Activated T-cell treated with anti-CD3 and anti-CD28 coated beads for 4 hours (primary cell): Measurements from ENCODE around the gene KLF8.
A peak's percentile ranks its signal among the peaks of the same experiment; 100 is the strongest.
"Not testable (repeated sequence)": the region's sequence is repeated elsewhere in the genome, so short reads cannot be mapped to it uniquely, and the experiment has no call there.

Experiments
- DNase-seq: peaks from one replicate; pipeline ENCODE4 v3.0.0-alpha.2; 2020

Gene KLF8

DNA sequence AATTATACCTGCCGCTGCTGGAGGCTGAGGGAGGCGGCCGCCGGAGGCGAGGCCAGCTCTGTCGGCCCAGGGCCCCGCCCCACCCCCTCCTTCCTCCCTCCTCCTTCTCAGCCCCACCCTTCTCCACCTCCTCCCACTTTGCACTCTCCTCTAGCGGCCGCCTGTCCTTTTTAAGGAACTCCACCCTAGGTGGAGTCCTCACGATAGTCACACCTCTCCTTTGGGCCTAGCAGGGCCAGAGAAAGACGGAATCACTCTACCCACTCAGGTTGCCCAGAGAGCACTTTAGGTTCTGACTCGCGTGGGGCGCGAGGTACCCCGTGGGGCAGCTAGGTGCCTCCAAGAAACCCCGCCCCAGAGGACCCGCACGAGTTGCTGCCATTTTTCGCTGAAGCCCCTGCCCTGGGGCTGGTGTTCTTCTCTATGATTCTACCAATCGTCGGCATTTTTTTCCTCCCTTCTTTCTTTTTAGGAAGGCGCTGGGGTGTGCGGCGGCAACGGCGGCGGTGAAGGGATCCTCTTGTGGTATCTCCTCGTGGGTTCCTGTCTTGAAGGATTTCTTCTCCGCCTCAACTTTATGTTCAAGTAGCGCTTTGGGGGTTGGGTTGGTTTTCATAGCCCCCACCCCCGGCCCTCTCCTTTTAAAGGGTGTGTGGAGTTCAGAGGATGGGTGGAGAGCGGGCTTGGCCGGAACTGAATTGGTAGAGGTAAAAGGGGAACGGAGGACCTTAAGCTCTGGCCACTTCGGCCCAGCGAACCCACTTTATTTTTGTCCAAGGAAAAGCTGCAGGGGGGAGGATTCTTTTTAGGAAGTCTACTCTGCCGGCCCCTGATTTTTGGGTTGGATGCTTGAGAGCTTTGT, at the start of gene KLF8:
KLF8 (plus strand) TSS at position 136 of the 862 bp plus-strand sequence. CDS start 979 bp downstream, outside the sequence.
- DNase-seq: no peak

DNA sequence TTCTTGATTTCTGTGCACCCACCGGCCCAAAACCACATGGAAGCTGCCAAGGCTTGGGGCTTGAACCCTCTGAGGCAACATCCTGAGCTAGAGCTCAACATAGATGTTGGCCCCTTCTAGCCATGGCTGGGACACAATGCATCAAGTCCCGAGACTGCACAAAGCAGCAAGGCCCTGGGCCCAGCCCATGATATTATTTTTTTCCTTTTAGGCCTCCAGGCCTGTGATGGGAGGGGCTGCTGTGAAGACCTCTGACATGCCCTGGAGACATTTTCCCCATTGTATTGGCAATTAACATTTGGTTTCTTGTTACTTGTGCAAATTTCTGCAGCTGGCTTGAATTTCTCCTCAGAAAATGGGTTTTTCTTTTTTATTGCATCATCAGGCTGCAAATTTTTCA, 25.2 kb upstream of the KLF8 start:
- DNase-seq: not testable (repeated sequence)

DNA sequence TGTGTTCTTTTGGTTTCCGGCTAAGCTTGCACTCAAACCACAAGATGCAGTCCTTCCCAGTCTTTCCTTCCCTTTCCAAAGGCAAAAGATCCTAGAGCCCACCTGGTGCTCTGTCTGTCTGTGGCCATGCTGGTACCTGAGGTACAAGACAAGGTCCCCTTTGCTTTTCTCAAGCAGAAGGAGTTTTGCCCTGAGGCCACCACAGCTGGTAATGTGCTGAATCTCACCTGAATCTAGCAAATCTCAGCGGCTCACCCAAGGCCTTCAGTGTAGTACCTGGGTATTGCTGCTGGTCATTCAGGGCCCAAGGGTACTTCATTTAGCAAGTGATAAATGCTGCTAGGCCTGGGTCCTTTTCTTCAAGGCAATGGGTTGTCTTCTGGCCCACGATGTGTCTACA, 20.5 kb upstream of the KLF8 start:
- no peak for DNase-seq

DNA sequence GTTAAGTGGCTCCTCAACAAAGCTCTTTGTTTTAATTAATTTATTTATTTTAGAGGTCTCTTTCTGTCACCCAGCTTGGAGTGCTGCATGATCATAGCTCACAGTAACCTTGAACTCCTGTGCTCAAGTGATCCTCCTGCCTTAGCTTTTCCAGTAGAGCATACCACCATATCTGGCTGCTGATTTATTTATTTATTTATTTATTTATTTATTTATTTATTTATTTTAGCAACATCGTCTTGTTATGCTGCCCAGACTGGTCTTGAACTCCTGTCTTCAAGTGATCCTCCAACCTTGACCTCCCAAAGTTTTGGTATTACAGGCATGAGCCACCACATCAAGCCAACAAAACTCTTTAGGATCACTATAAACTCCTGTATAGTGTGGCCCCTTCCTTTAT, 15.8 kb upstream of the KLF8 start:
- DNase-seq: no peak

DNA sequence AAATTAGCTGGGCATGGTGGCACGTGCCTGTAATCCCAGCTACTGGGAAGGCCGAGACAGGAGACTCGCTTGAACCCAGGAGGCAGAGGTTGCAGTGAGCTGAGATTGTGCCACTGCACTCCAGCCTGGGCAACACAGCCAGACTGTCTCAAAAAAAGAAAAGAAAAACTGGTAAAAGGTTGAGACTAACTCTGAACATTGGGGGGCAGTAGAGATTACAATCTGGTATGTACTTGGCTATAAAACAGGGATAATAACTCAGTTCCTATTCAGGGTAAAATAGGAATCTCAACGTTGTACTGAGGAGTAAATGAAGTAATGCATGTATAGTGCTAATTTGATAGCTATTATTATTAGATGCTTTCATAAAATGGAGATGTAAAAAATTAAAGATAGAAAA, 12.5 kb upstream of the KLF8 start:
- no peak for DNase-seq

DNA sequence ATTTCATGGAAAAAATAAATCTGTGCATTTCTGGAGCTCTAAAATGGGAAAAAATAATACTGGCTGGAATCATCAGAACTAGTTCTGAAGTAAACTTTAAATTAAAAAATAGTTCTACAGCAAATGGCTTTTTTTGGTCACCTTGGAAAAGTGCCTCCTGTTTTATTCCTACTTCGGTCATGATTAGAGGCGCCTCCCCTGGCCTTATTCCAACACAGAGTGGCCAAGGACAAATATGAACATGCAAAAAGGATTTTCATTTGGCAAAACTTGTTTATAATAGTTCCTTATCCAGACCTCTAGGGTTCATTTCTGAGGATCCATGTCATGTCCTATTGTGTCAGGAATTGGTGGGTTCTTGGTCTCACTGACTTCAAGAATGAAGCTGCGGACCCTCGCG, 11.1 kb upstream of the KLF8 start:
- no peak for DNase-seq

DNA sequence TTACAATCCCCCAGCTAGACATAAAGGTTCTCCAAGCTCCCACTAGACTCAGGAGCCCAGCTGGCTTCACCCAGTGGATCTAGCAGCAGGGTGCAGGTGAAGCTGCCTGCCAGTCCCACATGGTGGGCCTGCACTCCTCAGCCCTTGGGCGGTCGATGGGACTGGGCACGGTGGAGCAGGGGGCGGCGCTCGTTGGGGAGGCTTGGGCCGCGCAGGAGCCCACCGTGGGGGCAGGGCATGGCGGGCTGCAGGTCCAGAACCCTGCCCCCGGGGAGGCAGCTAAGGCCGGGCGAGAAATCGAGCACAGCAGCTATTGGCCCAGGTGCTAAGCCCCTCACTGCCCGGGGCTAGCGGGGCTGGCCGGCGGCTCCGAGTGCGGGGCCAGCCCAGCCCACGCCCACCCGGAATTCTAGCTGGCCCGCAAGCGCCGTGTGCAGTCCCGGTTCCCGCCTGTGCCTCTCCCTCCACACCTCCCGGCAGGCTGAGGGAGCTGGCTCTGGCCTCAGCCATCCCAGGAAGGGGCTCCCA, 9.6 kb upstream of the KLF8 start:
- no peak for DNase-seq

DNA sequence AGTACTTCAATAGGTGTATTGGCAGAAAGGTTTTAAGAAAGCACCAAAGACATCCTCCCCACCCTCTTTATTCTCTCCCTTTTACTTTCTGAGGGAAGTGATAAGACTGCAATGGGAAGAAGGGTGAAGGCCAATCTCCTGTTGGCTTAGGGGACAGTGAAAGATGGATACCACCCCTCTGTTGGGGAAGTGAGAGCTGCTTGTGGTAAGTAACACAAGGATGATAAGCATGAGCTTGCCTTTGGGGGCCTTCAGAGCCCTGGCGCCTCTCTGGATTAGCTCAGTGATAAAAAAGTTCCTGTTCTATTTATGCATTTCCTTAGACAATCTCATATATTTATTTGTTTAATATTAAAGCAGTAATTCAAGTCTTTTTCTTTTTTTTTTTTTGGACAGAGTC, 5.2 kb upstream of the KLF8 start:
- DNase-seq: no peak

DNA sequence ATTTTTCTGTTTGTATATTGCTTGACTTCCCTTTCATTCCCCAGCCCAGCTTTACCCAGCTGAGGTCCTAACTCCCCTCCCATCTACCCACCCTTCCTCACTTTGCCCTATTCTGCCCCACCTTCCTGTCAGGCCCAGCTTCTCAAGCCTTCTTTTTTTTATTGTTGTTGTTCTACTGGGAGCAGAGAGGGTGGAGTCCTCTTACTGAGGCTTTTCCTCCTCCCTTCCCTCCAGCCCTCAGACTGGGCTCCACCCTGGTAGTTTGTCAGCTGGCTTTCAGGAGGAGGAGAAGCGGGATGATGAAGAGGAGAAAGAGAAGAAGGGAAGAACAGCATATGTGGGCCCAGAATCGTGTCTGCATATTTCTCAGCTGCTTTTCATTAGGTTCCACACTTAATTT, 3.2 kb upstream of the KLF8 start:
- DNase-seq: no peak

DNA sequence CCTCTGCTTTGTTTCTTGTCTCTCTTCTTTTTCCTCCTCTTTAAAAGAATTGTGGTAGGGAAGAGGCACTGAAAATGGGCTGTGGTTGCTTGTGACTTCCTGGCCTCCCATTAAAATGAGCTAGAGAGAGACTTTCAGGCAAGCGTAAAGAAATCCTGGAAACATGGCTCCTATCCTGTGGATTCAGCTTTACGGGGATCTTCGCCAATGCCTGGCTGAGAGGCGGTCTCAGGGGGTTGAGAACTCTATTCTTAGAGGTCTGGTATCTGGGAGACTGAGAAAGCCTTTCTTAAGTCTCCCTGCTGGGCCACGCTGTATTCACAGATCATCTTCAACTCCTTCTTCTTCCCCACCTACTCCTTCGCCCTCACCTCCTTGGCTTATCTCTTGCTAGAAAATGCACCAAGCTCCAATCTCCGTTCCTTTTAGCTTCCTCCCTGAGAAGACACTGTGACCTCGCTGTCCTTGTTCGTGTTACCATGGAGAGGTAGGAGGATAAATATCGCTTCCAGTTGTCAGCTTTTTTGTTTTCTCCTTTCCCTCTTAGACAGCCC, 542 bp upstream of the KLF8 start:
- no peak for DNase-seq

DNA sequence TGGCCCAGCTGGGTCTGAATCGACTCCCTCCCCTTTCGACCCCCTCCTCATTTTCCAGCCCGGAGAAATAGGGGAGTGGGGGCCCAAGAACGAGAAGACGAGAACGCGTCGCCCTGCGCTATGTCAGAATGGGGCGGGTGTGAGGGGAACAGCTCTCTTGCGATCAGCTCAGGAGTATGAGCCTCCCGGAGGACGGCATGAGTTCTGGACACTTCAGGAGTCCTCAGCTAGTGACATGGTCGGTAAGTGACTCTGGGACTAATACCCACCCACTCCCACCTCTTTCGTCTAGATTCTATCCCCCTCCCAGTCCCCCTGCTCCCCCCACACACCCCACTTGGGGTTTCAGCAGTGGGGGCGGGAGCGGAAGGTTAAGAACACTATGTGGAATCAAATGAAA, 944 bp downstream of the KLF8 start:
- DNase-seq: no peak

DNA sequence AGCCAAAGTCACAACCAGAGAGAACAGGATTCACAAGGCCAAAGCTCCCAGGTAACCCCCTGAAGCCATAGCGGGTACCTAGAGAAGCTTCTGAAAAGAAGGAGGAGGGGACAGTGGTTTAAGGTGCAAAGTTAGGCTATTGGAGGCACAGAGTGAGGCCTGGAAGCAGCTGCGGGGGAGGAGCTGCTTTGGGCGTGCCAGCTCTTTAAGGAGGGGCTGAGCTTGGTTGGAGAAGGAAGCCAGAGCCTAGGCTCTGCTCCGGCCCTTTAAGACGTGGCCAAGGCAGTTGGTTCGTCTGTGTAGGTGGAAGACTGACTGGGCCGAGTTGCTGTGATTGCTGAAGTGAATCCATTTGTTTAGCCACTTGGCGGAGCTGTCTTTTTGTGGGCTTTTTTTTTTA, 1.5 kb downstream of the KLF8 start:
- no peak for DNase-seq

DNA sequence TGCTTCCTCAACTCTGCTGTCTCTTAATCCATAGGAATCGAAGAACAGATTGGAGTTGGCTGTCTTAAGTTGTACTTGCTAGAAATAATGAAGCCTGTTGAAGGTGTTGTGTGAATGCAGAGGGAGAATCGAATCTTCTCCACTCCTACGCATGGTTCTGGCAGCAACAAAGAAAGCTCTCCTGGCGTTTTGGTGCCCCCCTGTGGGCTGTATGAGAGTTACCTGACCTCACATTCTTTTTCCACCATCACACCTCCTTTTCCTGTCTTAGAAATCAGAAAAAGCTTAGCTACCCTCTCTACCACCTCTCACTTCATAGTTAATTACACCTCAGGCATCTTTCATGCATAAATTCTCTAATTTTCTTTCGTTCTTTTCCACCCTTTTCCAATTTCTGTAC, 16.3 kb downstream of the KLF8 start:
- DNase-seq: peak; percentile 40

DNA sequence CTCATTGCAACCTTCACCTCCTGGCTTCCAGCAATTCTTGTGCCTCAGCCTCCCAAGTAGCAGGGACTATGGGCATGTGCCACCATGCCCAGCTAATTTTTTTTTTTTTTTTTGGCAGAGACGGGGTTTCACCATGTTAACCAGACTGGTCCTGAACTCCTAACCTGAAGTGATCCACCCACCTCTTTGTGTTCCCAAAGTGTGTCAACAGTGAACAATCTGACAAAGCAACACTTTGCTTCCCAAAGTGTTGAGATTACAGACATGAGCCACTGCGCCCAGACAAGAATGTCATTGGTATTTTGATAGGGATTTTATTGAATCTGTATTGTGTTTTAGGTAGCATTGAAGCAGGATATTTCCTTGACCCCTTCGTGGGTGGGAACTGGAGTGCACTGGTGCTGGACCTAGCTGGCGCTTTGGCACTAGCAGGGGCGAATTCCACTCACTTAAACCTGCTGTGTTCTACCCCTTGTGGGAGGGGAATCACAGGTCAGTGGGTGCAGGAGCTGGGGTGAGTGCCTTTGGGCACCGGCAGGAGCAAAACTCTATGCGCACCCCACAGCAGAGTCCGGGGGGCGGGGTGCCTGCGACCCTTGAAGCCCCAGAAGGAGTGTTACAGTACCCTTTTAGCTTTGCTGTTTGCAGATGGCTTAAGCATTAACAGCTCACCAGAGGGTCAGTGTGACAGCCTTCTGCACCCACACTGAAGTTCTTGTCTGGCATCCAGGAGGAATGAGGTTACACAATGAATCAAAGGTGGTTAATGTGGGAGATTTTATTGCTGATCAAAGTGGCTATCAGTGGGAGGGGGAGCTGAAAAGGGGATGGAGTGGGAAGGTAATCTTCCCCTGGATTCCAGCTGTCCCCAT, 21.9 kb downstream of the KLF8 start:
- DNase-seq: no peak

DNA sequence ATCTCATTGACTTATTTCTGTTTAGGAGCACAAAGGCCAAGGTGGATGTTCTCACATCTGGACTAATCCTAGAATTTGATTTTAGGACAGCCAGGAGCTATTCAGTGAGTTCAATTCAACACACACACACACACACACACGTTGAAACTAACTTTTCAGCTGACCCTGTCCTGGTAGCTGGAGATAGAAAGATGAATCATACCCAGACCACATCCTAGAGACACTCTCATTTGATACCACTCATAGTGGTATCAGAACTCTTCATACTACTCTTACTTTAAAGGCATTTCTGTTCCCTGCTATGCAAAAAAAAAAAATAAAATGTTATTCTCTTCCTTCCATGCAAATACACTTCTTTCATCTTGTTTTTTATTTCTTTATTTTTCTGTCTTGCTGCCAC, 36.7 kb downstream of the KLF8 start:
- no peak for DNase-seq

DNA sequence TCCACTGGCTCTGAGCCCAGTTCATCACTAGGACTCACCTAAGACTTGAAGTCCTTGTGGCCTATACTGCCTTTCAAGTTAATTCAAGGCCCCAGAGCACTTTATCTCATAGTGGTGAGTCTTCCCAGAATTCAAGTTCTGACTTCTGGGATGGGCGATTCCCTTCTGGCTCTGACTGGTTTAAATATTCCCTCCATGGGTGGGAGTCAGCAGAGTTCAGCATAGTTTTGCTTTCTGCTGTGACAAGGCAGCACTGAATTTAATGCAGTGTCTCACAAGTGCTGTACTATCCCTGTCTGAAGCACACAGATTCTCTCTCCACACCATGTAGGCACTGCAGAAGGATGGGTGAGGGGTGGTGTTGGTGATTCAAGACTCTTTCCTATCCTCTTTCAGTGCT, 46.5 kb downstream of the KLF8 start:
- DNase-seq: no peak

DNA sequence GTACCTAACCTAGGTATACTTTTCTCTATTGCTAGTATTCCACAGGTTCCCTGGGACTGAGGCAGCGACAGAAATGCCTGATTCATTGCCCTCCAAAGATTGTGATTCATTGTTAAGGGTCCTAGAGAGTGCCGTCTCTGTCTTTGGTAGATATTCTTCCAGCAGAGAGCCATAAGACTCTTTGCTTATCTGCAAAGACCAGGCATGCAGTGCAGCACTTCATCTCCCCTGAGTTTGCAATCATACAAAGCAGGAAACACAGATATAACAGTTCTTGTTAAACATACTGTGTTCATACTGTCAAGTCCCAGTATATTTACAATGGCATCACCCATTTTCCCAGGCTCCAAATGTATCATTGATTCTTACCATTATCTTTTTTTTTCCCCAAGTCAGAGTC, 47.7 kb downstream of the KLF8 start:
- DNase-seq: no peak

DNA sequence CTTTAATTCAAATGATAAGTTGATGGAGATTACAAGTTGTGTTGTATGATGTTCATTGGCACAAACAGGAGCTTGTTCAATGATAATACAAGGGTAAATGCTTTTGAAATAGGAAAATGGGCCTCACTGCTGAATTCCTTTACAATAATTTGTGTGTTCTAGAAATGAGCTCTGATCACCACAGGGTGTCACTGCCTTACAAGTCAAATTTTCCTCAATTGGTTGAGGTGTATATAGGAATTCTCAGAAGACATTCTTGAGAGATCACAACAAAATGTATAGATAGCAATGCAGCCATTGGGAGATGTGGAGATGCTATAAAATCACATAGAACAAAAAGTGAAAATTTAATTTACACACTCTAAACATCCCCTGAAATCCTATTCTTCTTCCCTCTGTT, 49.6 kb downstream of the KLF8 start:
- peak; percentile 0 for DNase-seq

DNA sequence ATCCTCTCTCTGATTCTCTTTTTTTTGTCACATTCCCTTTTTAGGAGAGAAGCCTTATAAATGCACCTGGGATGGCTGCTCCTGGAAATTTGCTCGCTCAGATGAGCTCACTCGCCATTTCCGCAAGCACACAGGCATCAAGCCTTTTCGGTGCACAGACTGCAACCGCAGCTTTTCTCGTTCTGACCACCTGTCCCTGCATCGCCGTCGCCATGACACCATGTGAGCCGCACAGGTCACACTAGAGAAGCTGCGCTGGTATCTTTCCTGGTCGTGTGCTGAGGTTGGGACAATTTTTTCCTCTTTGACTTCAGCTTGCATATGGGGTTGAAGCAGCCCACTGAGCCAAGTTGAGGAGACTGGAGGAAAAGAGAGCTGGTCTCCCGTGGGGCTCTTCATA, 52.1 kb downstream of the KLF8 start:
- DNase-seq: no peak

DNA sequence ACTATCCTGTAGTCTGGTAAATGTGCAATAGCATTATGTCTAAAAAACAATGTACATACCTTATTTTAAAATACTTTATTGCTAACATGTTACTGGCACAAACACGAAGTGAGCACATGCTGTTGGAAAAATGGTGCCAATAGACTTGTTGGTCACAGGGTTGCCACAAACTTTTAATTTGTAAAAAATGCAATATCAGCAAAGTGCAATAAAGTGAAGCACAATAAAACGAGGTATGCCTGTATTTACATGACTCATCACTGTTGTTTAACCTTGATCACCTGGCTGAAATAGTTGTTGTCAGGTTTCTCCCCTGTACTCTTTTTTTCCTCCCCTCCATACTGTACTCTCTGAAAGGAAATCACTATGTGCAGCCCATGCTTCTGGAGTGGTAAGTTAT, 56.5 kb downstream of the KLF8 start:
- no peak for DNase-seq

DNA sequence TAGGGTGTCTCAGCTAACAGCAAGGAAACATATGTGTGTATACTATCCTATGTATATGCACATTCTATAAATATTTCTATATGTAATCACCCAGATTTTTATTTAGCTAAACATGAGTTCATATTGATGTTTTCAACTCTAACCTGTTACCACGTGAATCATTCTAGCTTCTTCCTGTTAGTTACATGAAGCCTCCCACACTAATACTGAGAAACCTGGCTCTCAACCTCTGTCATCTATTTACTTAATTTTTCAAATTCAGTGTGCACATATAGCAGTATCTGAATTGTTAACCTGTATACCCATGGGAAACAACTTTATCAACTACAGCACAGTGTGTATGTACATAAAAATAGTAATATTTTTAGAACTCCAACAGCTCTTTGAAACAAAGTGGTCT, 57.3 kb downstream of the KLF8 start:
- DNase-seq: no peak

DNA sequence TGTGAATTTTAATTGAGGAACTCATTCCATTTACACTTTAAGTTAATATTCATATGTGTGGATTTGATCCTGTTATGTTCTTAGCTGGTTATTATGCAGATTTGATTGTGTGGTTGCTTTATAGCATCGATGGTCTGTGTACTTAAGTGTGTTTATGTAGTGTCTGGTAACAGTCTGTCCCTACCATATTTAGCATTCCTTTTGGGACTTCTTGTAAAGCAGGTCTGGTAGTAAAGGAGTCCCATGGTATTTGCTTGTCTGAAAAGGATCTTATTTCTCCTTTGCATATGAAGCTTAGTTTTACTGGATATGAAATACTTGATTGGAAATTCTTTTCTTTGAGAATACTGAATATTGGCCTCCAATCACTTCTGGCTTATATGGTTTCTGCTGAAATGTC, 76.6 kb downstream of the KLF8 start:
- DNase-seq: no peak

DNA sequence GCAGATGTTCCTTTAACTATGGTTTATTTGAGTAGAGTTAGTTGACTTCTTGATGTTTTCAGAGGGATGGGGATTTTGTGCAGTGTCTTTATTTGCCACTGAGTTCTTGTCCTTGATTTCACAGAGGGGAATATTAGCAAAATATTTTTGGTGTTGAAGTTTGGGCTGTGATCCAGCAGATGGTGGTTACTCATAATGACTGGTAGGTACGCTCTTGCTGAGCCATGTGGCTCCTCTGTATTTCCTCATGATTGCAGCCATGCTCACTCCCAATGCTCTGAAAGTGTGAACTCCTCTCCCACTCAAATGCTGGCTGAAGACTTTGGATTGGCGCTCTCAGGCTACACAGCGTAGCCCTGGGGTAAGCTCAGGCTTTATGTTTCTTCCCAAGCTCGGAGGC, 77.7 kb downstream of the KLF8 start:
- DNase-seq: no peak

DNA sequence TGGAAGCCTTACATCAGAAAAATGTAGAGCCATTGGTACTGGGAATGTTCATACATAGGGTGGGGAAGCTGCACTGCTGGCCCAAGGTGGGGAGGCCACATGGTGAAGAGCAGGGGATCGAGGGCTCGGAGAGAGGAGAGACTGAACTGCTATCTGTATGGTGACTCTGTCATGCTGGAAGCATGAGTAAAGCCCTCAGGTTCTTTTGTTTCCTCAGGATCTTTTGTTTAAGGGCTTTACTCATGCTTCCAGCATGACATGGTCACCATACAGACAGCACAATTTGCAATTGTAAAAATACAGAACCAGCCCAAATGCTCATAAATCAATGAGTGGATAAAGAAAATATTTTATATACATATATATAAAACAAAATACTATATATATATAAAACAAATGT, 78.4 kb downstream of the KLF8 start:
- no peak for DNase-seq
